KOPT-K1 (cell line): Measurements from ENCODE around the gene RALGDS.
"Not testable (repeated sequence)": the region's sequence is repeated elsewhere in the genome, so short reads cannot be mapped to it uniquely, and the experiment has no call there.

Source experiments
- H3K27ac ChIP-seq: fragments of 200-600 bp; sonication (generic); 2 replicates; pipeline ENCODE4 v1.5.1; 2016; ENCODE audit warnings: antibody characterized with exemption, mild to moderate bottlenecking, low read depth, low read length; ENCODE audit not compliant: poor library complexity, severe bottlenecking
- H3K36me3 ChIP-seq: fragments of 200-600 bp; sonication (generic); 2 replicates; pipeline ENCODE4 v1.5.1; 2017; ENCODE audit warnings: antibody characterized with exemption, mild to moderate bottlenecking, low read length, moderate library complexity; ENCODE audit not compliant: insufficient read depth
- H3K9me3 ChIP-seq: fragments of 200-600 bp; sonication (generic); 2 replicates; pipeline ENCODE4 v1.5.1; 2017; ENCODE audit warnings: antibody characterized with exemption, low read length, mild to moderate bottlenecking; ENCODE audit not compliant: insufficient read depth, poor library complexity, severe bottlenecking

RALGDS gene

DNA sequence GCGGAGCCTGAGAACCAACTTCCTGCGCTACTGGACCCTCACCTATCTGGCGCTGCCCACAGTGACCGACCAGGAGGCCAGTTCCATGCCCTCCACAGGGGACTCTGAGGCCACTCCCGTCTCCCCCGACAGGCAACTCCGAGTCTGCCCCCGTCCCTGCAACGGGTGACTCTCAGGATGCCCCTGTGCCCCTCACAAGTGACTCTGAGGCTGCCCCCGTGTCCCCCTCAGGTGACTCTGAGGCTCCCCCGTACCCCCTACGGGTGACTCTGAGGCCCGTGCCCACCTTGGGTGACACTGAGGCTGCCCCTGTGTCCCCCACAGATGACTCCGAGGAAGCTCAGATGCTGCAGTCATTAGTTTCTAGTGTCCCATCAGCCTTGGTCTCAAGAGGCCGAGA, 34.1 kb downstream of the RALGDS start:
- H3K27ac ChIP-seq = no peak overlapping the region
- H3K9me3 ChIP-seq = no peaks in the 10 kb centered on the region
- H3K36me3 ChIP-seq = no peaks in the 10 kb centered on the region

DNA sequence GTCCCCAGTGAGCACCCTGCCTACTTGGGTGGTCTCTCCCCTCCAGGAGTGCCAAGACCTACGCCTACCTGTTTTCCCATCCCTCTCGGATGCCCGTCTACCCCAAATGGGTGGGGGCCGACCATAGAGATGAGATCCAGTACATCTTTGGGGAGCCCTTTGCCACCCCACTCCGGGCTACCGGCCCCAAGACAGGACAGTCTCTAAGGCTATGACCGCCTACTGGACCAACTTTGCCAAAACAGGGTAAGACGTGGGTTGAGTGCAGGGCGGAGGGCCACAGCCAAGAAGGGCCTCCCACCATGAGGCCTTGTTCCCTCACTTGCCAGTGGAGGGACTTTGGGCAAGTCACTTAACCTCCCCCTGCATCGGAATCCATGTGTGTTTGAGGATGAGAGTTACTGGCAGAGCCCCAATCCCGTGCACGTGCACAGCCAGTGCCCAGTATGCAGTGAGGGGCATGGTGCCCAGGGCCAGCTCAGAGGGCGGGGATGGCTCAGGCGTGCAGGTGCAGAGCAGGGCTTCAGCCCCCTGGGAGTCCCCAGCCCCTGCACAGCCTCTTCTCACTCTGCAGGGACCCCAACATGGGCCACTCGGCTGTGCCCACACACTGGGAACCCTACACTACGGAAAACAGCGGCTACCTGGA, 34.7 kb downstream of the RALGDS start:
- not testable (repeated sequence) for H3K9me3 ChIP-seq, H3K27ac ChIP-seq, H3K36me3 ChIP-seq

DNA sequence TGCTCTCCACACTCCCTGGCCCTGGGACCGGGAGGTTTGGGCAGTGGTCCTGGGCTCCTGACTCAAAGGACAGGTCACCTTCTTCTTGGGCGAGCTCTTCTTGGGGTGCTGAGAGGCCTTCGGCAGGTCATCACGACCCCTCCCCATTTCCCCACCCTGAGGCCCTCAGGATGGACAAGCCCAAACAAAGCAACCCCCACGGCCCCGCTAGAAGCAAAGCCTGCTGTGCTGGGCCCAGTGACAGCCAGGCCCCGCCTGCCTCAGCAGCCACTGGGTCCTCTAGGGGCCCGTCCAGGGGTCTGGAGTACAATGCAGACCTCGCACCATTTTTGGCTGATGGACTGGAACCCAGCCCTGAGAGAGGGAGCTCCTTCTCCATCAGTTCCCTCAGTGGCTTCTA, 37.4 kb downstream of the RALGDS start:
- not testable (repeated sequence) for H3K36me3 ChIP-seq, H3K27ac ChIP-seq, H3K9me3 ChIP-seq

DNA sequence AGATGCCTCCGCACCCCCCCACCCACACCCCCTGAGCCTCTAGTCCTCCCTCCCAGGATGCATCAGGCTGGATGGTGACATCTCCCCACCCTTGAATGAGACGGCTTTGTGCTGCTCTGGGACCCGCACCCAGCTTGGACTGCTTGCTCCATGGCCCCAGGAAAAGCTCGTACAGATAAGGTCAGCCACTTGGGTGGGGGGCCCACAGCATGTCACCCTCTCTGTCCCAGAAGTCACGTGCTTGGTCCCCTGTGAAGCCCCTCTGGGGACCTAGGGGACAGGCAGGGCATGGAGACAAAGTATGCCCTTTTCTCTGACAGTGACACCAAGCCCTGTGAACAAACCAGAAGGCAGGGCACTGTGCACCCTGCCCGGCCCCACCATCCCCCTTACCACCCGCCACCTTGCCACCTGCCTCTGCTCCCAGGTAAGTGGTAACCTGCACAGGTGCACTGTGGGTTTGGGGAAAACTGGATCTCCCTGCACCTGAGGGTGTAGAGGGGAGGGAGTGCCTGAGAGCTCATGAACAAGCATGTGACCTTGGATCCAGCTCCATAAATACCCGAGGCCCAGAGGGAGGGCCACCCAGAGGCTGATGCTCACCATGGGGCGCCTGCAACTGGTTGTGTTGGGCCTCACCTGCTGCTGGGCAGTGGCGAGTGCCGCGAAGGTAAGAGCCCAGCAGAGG, 38.9 kb downstream of the RALGDS start:
- not testable (repeated sequence) for H3K27ac ChIP-seq, H3K36me3 ChIP-seq, H3K9me3 ChIP-seq

DNA sequence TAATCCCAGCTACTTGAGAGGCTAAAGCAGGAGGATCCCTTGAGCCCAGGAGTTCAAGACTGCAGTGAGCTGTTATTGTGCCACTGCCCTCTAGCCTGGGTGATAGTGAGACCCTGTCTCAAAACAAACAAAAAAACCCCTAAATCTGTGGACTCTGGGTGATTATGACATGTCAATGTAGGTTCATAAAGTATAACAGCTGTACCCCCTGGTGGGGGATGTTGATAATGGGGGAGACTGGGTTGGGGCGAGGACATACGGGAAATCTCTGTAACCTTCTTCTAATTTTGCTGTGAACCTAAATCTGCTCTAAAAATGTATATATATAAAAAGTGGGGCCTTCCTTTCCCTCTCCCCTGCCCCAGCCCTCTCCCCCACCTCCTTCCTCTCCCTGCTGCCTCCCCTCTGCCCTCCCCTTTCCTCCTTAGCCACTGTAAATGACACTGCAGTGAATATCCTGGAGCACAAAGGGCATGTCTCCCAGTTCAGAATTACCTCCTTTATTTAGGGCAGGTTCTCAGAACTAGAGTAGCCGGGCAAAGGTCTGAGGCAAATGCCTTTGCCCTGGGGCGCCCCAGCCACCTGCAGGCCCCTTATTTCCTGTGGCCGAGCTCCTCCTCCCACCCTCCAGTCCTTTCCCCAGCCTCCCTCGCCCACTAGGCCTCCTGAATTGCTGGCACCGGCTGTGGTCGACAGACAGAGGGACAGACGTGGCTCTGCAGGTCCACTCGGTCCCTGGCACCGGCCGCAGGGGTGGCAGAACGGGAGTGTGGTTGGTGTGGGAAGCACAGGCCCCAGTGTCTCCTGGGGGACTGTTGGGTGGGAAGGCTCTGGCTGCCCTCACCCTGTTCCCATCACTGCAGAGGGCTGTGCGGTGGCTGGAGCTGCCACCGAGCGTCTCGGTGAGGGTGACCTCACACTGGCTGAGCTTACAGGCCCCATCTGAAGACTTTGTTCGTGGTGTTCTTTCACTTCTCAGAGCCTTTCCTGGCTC, 40.0 kb downstream of the RALGDS start:
- H3K9me3 ChIP-seq, H3K36me3 ChIP-seq, H3K27ac ChIP-seq: not testable (repeated sequence)

DNA sequence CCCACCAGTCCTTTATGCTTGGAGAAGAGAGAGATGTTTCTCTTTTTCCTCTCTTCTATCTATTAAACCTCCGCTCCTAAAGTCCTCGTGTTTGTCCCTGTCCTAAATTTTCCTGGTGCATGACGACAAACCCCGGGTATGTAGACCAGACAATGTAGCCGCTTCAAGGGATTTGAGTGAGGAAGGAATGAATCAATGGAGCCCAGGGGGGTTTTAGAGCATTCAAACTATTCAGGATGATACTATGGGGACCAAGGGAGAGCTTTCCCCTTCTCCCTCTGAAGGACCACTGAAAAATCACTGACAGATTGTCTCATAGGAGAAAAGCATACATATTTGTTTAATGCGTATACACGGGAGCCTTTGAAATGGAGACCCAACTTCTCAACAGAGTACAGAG, 40.9 kb downstream of the RALGDS start:
- Histone ChIP-seq H3K36me3 (no peaks in the 10 kb centered on the region), H3K27ac (no peak overlapping the region), H3K9me3 (no peaks in the 10 kb centered on the region)

DNA sequence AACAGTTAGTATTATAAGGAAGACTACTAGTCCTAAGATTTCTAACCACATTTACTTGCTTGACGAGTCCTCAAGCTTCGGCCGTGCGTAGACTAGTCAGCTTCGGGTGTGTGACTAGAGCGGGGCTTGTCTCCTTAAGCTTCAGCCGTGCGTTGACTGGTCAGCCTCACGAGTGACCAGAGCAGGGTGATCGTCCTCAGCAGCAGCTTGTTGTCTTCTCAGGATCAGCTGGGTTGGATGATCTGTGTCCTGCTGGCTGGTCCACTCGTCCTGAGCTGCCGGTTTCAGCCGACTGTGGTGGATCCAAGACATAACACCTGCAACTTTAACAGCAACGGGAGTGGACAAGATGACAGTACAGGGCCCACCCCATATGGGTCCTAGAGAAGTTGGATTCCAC, 42.6 kb downstream of the RALGDS start:
- H3K27ac ChIP-seq = no peak overlapping the region
- H3K9me3 ChIP-seq = no peaks in the 10 kb centered on the region
- no peaks in the 10 kb centered on the region for H3K36me3 ChIP-seq

DNA sequence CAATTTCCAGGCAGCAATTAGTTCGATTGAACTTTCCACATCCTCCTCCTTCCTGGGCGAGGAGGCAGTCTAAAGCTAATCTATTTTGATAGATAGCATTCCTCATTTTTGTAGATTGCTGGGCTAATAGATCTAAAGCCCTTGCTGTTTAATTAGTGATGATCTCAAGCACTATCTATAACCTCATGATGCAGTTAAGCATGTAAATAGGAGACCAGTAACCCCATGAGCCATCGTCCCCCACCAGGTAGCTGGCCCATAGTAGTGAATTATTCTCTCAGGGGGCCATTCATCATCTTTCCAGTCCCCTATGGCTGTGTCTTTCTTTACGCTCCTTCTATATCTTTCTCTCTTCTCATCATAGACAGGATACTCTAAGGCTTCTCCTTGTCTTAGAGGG, 44.3 kb downstream of the RALGDS start:
- Histone ChIP-seq H3K36me3 (no peaks in the 10 kb centered on the region), H3K27ac (no peak overlapping the region), H3K9me3 (no peaks in the 10 kb centered on the region)

DNA sequence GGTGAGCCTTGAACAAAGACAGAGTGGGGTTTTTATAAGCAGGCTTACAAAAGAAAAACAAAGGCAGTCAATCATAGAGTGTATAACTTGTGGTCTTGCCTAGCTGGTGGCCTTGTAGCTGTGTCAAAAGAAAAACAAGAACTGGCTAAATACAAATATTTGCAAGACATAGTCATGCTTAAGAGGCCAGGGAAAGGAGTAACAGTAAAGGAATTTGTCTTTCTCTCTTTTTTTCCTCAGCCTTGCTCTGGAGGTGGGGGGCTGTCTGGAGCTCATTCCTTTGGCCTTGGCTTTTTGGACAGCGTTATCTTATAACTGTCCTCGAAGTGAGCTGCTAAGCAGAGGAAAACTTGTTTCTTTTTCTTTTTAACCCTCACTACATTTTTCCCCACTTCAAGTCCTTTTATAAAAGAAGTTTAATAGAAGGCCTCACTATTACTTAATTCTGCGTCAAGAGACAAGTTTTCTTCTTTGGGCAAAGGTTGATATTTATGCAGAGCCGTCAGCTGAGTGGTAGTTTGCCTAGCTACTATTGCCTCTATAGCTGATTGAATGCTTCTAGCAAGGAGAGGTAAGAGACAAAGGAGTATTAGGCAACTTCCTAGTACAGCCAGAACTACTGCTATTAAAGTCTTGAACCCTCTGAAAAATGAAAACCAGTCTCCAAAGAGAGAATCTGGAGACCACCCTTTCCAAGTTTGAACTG, 45.0 kb downstream of the RALGDS start:
- Histone ChIP-seq H3K36me3 (no peaks in the 10 kb centered on the region), H3K9me3 (no peaks in the 10 kb centered on the region), H3K27ac (no peak overlapping the region)

DNA sequence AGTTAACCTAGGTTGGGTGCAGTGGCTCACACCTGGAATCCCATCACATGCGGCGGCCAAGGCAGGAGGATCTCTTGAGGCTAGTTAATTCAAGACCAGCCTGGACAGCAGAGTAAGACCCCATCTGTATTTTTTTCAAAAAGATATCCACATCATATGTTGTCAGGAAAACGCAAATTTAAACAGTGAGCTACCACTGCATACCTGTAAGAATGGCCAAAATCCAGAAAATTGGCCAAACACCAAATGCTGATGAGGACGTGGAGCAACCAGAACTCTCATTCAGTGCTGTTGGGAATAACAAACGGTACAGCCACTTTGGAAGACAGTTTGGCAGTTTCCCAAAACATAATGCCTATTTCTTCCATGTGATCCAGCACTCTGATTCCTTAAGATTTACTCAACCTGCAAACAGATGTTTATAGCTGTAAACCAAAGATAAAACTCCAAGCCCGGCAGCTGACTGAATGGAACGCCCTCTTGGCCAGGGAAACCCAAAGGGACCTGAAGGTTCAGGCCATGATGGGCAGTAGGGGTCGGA, 46.9 kb downstream of the RALGDS start:
- Histone ChIP-seq H3K36me3 (no peaks in the 10 kb centered on the region), H3K27ac (no peak overlapping the region), H3K9me3 (no peaks in the 10 kb centered on the region)

DNA sequence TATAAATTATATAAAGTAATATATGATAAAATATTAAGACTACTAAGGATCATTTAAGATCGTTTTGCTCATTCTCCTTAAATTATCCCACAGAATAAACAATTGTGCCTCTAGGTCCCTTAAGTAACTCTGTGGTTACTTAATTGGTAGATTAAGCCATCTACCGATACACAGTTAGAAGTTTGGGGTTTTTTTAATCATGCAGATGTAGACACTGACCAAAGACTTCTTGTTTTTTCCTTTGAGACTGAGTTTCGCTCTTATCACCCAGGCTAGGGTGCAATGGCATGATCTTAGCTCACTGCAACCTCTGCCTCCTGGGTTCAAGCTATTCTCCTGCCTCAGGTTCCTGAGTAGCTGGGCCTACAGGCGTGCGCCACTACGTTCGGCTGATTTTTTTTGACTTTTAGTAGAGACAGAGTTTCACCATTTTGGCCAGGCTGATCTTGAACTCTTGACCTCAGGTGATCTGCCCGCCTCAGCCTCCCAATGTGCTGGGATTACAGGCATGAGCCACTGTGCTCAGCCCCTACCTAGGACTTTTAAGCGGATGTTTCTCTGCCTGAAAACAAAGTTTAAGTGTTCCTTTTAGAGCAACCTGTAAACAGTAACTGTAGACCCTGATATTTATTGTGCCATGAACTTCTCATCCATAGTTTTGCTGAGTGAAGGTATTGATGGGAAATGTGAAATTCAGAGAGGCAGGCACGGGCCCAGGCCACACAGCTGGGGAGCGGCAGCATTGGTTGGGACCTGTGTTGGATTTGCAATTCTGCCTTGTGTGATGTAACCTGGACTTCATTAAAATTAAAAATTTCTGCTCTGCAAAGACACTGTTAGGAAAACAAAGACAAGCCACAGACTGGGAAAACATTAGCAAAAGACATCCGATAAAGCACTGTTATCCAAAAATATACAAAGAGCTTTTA, 47.7 kb downstream of the RALGDS start:
- Histone ChIP-seq H3K36me3 (no peaks in the 10 kb centered on the region), H3K9me3 (no peaks in the 10 kb centered on the region), H3K27ac (no peak overlapping the region)

DNA sequence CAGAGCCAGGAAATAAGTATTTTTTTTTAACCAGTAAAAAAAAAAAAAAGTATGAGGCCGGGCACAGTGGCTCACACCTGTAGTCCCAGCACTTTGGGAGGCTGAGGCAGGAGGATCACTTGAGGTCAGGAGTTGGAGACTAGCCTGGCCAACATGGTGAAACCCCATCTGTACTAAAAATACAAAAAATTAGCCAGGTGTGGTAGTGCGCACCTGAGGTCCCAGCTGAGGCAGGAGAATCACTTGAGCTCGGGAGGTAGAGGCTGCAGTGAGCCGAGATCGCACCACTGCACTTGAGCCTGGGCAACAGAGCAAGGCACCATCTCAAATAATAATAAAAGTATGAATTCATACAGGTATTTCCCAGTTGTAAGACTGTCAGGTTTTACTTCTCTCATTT, 48.8 kb downstream of the RALGDS start:
- not testable (repeated sequence) for H3K27ac ChIP-seq, H3K9me3 ChIP-seq, H3K36me3 ChIP-seq

DNA sequence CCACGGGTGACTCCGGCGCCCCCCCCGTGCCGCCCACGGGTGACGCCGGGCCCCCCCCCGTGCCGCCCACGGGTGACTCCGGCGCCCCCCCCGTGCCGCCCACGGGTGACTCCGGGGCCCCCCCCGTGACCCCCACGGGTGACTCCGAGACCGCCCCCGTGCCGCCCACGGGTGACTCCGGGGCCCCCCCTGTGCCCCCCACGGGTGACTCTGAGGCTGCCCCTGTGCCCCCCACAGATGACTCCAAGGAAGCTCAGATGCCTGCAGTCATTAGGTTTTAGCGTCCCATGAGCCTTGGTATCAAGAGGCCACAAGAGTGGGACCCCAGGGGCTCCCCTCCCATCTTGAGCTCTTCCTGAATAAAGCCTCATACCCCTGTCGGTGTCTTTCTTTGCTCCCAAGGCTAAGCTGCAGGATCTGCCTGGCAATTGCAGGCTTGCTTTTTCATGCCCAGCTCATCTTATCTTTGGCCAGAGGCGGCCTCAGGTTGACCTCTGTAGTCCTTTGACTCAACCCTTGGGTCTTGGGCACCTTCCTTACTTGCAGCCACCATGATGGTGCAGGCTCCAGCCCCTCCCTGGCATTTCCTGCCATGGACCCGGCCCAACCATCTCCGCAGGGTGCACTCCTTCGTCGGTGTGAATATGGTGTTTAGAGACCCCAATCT, 49.4 kb downstream of the RALGDS start:
- H3K9me3 ChIP-seq = no peaks in the 10 kb centered on the region
- peaks cover 8% of the 10 kb centered on the region; the same call in 1 of the 2 replicates for H3K36me3 ChIP-seq
- no peak overlapping the region for H3K27ac ChIP-seq
